ENCODE results near the gene CH25H. TPM values are rescaled to one million over a fixed set of nuclear protein-coding genes. Genes with fewer than 3 reads are reported as not detected.

CH25H gene
- total and polyA plus RNA-seq, 10 of the 15 experiments (the other 5 are each of a cell fraction or from before 2014, with no cell fraction given) = not detected

DNA sequence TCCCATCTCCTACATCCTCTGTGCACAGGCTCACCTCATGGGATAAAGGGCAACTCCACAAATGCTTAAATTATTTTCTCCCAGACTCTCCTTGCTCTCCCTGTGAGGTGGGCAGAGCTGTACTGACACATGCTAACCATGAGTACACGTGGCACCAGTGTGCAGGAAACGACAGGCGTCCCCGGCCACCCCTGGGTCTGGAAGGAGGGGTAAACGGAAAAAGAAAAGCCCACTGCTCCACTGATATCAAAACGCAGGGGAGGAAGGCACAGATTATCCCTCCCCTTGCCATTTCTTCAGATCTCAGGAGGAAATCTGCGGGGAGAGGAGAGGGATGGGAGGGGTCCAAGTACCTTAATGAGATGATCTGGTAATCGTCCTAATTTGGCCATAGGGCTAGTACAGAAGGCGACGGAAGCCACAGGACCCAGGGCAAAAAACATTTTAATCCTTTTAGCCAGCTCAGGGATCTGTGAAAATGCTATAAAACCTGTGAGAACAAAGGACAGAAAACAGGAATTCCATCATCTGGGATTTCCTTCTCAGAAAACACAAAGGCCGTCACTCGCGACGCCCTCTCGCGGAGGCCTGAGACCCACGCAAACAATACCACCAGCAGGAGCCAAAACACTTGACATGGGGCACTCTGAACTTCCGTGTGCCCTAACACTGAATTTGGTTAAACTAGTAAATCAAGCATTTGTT is 17.8 kb upstream of the CH25H start:
- Histone ChIP-seq H3K9ac (ENCODE audit: control insufficient read depth, insufficient read depth, low read length) (no peak overlapping the region), H3K4me1 (ENCODE audit: control insufficient read depth, insufficient read depth, low read length) (no peaks in the 10 kb centered on the region), H2AFZ (ENCODE audit: control insufficient read depth, low read depth, low read length) (no peak overlapping the region), H3K27me3 (replicated peaks in 1 of 2; ENCODE audit: control insufficient read depth in 2 of 2, insufficient read depth in 2 of 2, low read length in 1 of 2) (no peaks in the 10 kb centered on the region), H3K36me3 (ENCODE audit: control insufficient read depth in 2 of 2, insufficient read depth in 2 of 2, low read length in 1 of 2) (peaks cover 2 to 4% of the 10 kb centered on the region in 2 experiments; a peak in 3 of 4 replicates), H3K4me2 (ENCODE audit: control insufficient read depth, insufficient read depth) (no peak overlapping the region), H4K20me1 (ENCODE audit: control insufficient read depth, insufficient read depth) (no peaks in the 10 kb centered on the region), H3K27ac (ENCODE audit: control insufficient read depth, insufficient read depth) (no peak overlapping the region), H3K4me3 (no peak overlapping the region), H3K9me3 (replicated peaks; ENCODE audit: control insufficient read depth, insufficient read depth, low read length) (no peaks in the 10 kb centered on the region; the same call in 2 of the 3 replicates), H3K79me2 (ENCODE audit: control insufficient read depth, insufficient read depth, low read length) (no peaks in the 10 kb centered on the region)
- ATAC-seq (no peak), DNase-seq (ENCODE audit: low read depth, low spot score) (no peak), FAIRE-seq (no peak)
- CTCF ChIA-PET = interaction anchor here (1.2 to 2.4 kb wide), 2 partner anchors 19 to 70 kb away, joined by 3 to 9 read pairs; no protein-coding TSS in a partner anchor
- WGBS (ENCODE audit: insufficient coverage, insufficient replicate concordance, low lambda C conversion rate, missing lambda C conversion rate) = 96% methylated on average over 18 of the region's 18 CpGs
- BruUV-seq (replicated peaks) = no TSS peak
- POLR2A ChIA-PET = no interaction called here
- in situ Hi-C loops (cut with MboI) = no loop called here
- intact Hi-C loops (cut with micrococcal nuclease; ENCODE audit: unreplicated experiment) = no loop called here
- SMC1A ChIA-PET (ENCODE audit: uncharacterized antibody, unreplicated experiment) = interaction anchor here (0.9 to 2.3 kb wide), 3 partner anchors 9 to 16 kb away, joined by 3 to 8 read pairs (median 4); no protein-coding TSS in a partner anchor
- RAD21 ChIA-PET (ENCODE audit: unreplicated experiment) = interaction anchor here (1.0 kb wide), 1 partner anchor 18 kb away, joined by 3 read pairs; no protein-coding TSS in a partner anchor
- TF ChIP-seq, protein P1, sequence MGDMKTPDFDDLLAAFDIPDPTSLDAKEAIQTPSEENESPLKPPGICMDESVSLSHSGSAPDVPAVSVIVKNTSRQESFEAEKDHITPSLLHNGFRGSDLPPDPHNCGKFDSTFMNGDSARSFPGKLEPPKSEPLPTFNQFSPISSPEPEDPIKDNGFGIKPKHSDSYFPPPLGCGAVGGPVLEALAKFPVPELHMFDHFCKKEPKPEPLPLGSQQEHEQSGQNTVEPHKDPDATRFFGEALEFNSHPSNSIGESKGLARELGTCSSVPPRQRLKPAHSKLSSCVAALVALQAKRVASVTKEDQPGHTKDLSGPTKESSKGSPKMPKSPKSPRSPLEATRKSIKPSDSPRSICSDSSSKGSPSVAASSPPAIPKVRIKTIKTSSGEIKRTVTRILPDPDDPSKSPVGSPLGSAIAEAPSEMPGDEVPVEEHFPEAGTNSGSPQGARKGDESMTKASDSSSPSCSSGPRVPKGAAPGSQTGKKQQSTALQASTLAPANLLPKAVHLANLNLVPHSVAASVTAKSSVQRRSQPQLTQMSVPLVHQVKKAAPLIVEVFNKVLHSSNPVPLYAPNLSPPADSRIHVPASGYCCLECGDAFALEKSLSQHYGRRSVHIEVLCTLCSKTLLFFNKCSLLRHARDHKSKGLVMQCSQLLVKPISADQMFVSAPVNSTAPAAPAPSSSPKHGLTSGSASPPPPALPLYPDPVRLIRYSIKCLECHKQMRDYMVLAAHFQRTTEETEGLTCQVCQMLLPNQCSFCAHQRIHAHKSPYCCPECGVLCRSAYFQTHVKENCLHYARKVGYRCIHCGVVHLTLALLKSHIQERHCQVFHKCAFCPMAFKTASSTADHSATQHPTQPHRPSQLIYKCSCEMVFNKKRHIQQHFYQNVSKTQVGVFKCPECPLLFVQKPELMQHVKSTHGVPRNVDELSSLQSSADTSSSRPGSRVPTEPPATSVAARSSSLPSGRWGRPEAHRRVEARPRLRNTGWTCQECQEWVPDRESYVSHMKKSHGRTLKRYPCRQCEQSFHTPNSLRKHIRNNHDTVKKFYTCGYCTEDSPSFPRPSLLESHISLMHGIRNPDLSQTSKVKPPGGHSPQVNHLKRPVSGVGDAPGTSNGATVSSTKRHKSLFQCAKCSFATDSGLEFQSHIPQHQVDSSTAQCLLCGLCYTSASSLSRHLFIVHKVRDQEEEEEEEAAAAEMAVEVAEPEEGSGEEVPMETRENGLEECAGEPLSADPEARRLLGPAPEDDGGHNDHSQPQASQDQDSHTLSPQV (IDR thresholded peaks at IDR 0.05) = no peak
- TF ChIP-seq KAT2A (conservative IDR thresholded peaks at IDR 0.05; ENCODE audit: control insufficient read depth, low read depth, low read length) (no peak), PAX8 (IDR thresholded peaks at IDR 0.05) (no peak), CREB1 (IDR thresholded peaks at IDR 0.05; ENCODE audit: low read depth) (no peak), ZNF217 (IDR thresholded peaks at IDR 0.05) (no peak), HDGF (IDR thresholded peaks at IDR 0.05) (no peak), RAD21 (IDR thresholded peaks at IDR 0.05; ENCODE audit: insufficient read depth, low read depth, low read length) (no peak), NR2C2 (IDR thresholded peaks at IDR 0.05; ENCODE audit: borderline replicate concordance, control insufficient read depth, insufficient read length, low read depth) (no peak), BRCA1 (IDR thresholded peaks at IDR 0.05; ENCODE audit: low read depth, low read length) (no peak), SRF (IDR thresholded peaks at IDR 0.05; ENCODE audit: low read depth in 2 of 2, low read length in 2 of 2) (no peak)
- TF ChIP-seq, protein P2, sequence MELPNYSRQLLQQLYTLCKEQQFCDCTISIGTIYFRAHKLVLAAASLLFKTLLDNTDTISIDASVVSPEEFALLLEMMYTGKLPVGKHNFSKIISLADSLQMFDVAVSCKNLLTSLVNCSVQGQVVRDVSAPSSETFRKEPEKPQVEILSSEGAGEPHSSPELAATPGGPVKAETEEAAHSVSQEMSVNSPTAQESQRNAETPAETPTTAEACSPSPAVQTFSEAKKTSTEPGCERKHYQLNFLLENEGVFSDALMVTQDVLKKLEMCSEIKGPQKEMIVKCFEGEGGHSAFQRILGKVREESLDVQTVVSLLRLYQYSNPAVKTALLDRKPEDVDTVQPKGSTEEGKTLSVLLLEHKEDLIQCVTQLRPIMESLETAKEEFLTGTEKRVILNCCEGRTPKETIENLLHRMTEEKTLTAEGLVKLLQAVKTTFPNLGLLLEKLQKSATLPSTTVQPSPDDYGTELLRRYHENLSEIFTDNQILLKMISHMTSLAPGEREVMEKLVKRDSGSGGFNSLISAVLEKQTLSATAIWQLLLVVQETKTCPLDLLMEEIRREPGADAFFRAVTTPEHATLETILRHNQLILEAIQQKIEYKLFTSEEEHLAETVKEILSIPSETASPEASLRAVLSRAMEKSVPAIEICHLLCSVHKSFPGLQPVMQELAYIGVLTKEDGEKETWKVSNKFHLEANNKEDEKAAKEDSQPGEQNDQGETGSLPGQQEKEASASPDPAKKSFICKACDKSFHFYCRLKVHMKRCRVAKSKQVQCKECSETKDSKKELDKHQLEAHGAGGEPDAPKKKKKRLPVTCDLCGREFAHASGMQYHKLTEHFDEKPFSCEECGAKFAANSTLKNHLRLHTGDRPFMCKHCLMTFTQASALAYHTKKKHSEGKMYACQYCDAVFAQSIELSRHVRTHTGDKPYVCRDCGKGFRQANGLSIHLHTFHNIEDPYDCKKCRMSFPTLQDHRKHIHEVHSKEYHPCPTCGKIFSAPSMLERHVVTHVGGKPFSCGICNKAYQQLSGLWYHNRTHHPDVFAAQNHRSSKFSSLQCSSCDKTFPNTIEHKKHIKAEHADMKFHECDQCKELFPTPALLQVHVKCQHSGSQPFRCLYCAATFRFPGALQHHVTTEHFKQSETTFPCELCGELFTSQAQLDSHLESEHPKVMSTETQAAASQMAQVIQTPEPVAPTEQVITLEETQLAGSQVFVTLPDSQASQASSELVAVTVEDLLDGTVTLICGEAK (IDR thresholded peaks at IDR 0.05; ENCODE audit: borderline replicate concordance) = no peak
